HCT116 (cell line): ENCODE measurements around the gene PLSCR4. TPM values are rescaled to one million over a fixed set of nuclear protein-coding genes. Genes with fewer than 3 reads are reported as not detected.

Experiments
- ATAC-seq: fragments of 200-7000 bp; cut with Tn5 transposase; 2 replicates; pipeline ENCODE4 v1.9.1; 2020; ENCODE audit warnings: mild to moderate bottlenecking, moderate library complexity
- BruUV-seq: library from RNA; stranded (reverse); fragments of 400-500 nt; replicated peaks from 2 replicates; lab custom pipeline; 2021; lab: Mats Ljungman, UMichigan
- CTCF ChIA-PET: fragments of 300-600 bp; sonication (Branson Sonifier 250); formaldehyde crosslinking; loops from one replicate; lab custom pipeline; 2021; ENCODE audit warnings: antibody characterized with exemption; lab: Charles Lee
- POLR2A ChIA-PET: fragments of 300-600, 350-600 bp; sonication (Branson Sonifier 250); formaldehyde crosslinking; loops from one replicate; lab custom pipeline; 2021; ENCODE audit warnings: antibody characterized with exemption; lab: Charles Lee
- RAD21 ChIA-PET, 2 experiments: fragments of 300-600 bp; sonication (Branson Sonifier 250); formaldehyde crosslinking; loops; one replicate each; lab custom pipeline; 2023; ENCODE audit warnings: low total read pairs in 2 of 2; ENCODE audit not compliant: uncharacterized antibody in 2 of 2, unreplicated experiment in 2 of 2, low non-redundant PET in 1 of 2; lab: Charles Lee
- DNase-seq: peaks from one replicate; pipeline ENCODE4 v3.0.0-alpha.2; 2010; ENCODE audit warnings: low read depth, low spot score
- H2AFZ ChIP-seq: fragments of 200-600 bp; shearing (Covaris generic), sonication (generic); 2 replicates; pipeline ENCODE4 v1.6.1; 2017; ENCODE audit warnings: low read depth, mixed run types, mixed read lengths, antibody characterized with exemption, low read length; ENCODE audit not compliant: poor library complexity, severe bottlenecking
- H3K27ac ChIP-seq: 2 replicates; pipeline ENCODE4 v1.5.1; 2012; ENCODE audit warnings: low read depth, low read length
- H3K27me3 ChIP-seq: fragments of 200-600 bp; sonication (generic); 2 replicates; pipeline ENCODE4 v1.6.1; 2016; ENCODE audit warnings: mixed run types, low read length, mixed read lengths; ENCODE audit not compliant: insufficient read depth
- H3K36me3 ChIP-seq, 2 experiments: fragments of 200-500 bp in 1 of 2; fragments of 200-600 bp in 1 of 2; sonication (Bioruptor generic) in 1 of 2; sonication (generic) in 1 of 2; 2 replicates each; pipeline versions ENCODE4 v1.5.1 to v1.6.1; 2014 to 2016; ENCODE audit warnings: low read length in 2 of 2, inconsistent platforms in 1 of 2, mixed read lengths in 1 of 2, mixed run types in 1 of 2; ENCODE audit not compliant: insufficient read depth in 2 of 2, control insufficient read depth in 1 of 2
- H3K4me1 ChIP-seq, 2 experiments: fragments of 200-600 bp in 1 of 2; sonication (generic) in 1 of 2; 2 replicates each; pipeline versions ENCODE4 v1.5.1 to v1.6.1; 2012 to 2017; ENCODE audit warnings: low read length in 2 of 2, inconsistent platforms in 1 of 2, mild to moderate bottlenecking in 1 of 2, mixed read lengths in 1 of 2, mixed run types in 1 of 2, moderate library complexity in 1 of 2; ENCODE audit not compliant: insufficient read depth in 2 of 2, control insufficient read depth in 1 of 2
- H3K4me2 ChIP-seq: fragments of 200-600 bp; sonication (generic); 2 replicates; pipeline ENCODE4 v1.6.1; 2017; ENCODE audit warnings: mixed run types, low read length, mixed read lengths
- H3K4me3 ChIP-seq, 2 experiments: fragments of 200-600 bp in 1 of 2; sonication (generic) in 1 of 2; replicated peaks in 1 of 2; 2 replicates each; pipeline ENCODE4 v1.5.1; 2011 to 2016; ENCODE audit warnings: low read length in 2 of 2, control low read depth in 1 of 2, low read depth in 1 of 2, mild to moderate bottlenecking in 1 of 2, mixed read lengths in 1 of 2, mixed run types in 1 of 2
- H3K79me2 ChIP-seq: fragments of 200-600 bp; sonication (generic); 2 replicates; pipeline ENCODE4 v1.6.1; 2017; ENCODE audit warnings: mild to moderate bottlenecking, mixed run types, low read length, moderate library complexity, mixed read lengths; ENCODE audit not compliant: insufficient read depth
- H3K9ac ChIP-seq: fragments of 200-600 bp; sonication (generic); 2 replicates; pipeline ENCODE4 v1.6.1; 2016; ENCODE audit warnings: low read length, mixed read lengths
- H3K9me2 ChIP-seq: fragments of 200-600 bp; sonication (generic), shearing (Covaris generic); 2 replicates; pipeline ENCODE4 v1.6.1; 2017; ENCODE audit warnings: mixed run types, mild to moderate bottlenecking, moderate library complexity; ENCODE audit not compliant: insufficient read depth
- H3K9me3 ChIP-seq, 2 experiments: fragments of 200-500 bp in 1 of 2; fragments of 200-600 bp in 1 of 2; sonication (Bioruptor generic) in 1 of 2; sonication (generic) in 1 of 2; 2 replicates each; pipeline ENCODE4 v1.6.1; 2014 to 2017; ENCODE audit warnings: low read length in 2 of 2, mixed read lengths in 2 of 2, inconsistent platforms in 1 of 2, low read depth in 1 of 2, mild to moderate bottlenecking in 1 of 2, mixed run types in 1 of 2, moderate library complexity in 1 of 2; ENCODE audit not compliant: control insufficient read depth in 1 of 2, insufficient read depth in 1 of 2
- H4K20me1 ChIP-seq: fragments of 200-600 bp; sonication (generic), shearing (Covaris generic); 2 replicates; pipeline ENCODE4 v1.6.1; 2017; ENCODE audit warnings: mixed run types, mild to moderate bottlenecking, moderate library complexity; ENCODE audit not compliant: insufficient read depth
- CBX3 ChIP-seq: IDR thresholded peaks from 2 replicates; pipeline ENCODE4 v1.6.1; 2012; ENCODE audit warnings: low read depth
- CEBPB ChIP-seq: IDR thresholded peaks from 2 replicates; pipeline ENCODE4 v1.6.1; 2012; ENCODE audit warnings: low read depth
- EZH2 ChIP-seq: fragments of 200-600 bp; sonication (generic); IDR thresholded peaks from 2 replicates; pipeline ENCODE4 v1.6.1; 2017; ENCODE audit warnings: antibody characterized with exemption, mixed run types
- EZH2phosphoT487 ChIP-seq: fragments of 200-600 bp; IDR thresholded peaks from 2 replicates; pipeline ENCODE4 v1.6.1; 2018; ENCODE audit warnings: antibody characterized with exemption, borderline replicate concordance
- FOSL1 ChIP-seq: IDR thresholded peaks from 2 replicates; pipeline ENCODE4 v1.6.1; 2012; ENCODE audit warnings: low read depth
- JUND ChIP-seq: IDR thresholded peaks from 2 replicates; pipeline ENCODE4 v1.6.1; 2012
- RAD21 ChIP-seq: IDR thresholded peaks from 2 replicates; pipeline ENCODE4 v1.6.1; 2012; ENCODE audit warnings: low read depth, mild to moderate bottlenecking
- SRF ChIP-seq: IDR thresholded peaks from 2 replicates; pipeline ENCODE4 v1.6.1; 2012; ENCODE audit warnings: low read depth
- TCF7L2 ChIP-seq: IDR thresholded peaks from 2 replicates; pipeline ENCODE4 v1.7.0; 2011; ENCODE audit warnings: borderline replicate concordance, inconsistent platforms; ENCODE audit not compliant: insufficient read depth, insufficient read length; ENCODE audit errors: extremely low read depth
- ZBTB33 ChIP-seq: IDR thresholded peaks from 2 replicates; pipeline ENCODE4 v1.6.1; 2011; ENCODE audit warnings: mild to moderate bottlenecking, low read length, moderate library complexity; ENCODE audit not compliant: insufficient replicate concordance; ENCODE audit errors: extremely low read depth
- ZNF274 ChIP-seq: fragments of 200-500 bp; sonication (Bioruptor generic); IDR thresholded peaks from 2 replicates; pipeline ENCODE4 v1.6.1; 2014; ENCODE audit warnings: mild to moderate bottlenecking, low read depth, low read length, inconsistent platforms
- intact Hi-C: fragments of 100-400 bp; cut with micrococcal nuclease; formaldehyde crosslinking; loops from 2 replicates; pipeline ENCODE4 v1.10.0; 2022
- total RNA-seq: library from RNA; stranded (reverse); gene quantifications from one replicate; pipeline ENCODE4 v1.2.1, GENCODE V29; 2021; ENCODE audit not compliant: unreplicated experiment
- TF ChIP-seq, protein P1 (sequence below): IDR thresholded peaks from 2 replicates; pipeline ENCODE4 v1.6.1; 2012
- TF ChIP-seq, protein P2 (sequence below): IDR thresholded peaks from 2 replicates; pipeline ENCODE4 v1.6.1; 2012; ENCODE audit warnings: low read depth

PLSCR4 gene
- total RNA-seq, 1 experiment from 2014 or later = 4.1 TPM

DNA sequence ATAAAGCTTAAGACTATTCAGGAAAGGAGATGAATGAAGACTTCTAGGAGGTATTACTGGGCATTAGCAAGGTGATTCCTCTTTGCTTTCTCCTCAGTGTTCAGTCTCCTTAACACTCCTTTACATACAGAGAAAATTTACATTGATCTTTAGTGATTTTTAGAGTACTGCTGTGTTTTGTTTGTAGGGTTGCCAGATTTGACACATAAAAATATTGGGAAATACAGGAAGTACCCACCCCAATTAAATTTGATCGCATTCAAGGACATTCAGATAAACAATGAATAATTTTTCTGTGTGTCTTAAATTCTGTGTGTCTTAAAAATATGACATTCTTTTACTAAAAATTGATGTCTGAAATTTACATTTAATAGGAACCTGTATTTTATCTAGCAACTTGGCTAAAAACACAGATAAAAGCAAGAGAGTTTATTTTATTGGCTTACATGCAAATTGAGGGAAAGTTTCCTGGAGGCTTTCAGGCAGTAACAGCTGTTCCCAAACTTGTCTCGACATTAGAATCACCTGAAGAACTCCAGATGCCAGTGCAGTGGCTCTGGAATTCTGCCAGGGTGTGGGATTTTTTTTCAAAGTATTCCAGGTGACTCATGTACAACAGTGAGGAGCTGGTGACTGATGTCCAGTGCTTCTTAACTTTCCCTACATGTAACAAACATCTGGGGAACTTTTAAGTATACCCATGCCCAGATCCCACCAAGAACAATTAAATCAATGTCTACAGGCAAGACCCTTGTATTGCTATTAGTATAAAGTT is 66.5 kb downstream of the PLSCR4 start:
- Histone ChIP-seq H4K20me1 (no peaks in the 10 kb centered on the region), H2AFZ (no peak overlapping the region), H3K27me3 (no peaks in the 10 kb centered on the region), H3K4me3 (no peak overlapping the region), H3K9ac (no peak overlapping the region), H3K9me3 (no peaks in the 10 kb centered on the region), H3K4me1 (peaks cover 0 to 10% of the 10 kb centered on the region in 2 experiments; a peak in 2 of 4 replicates), H3K9me2 (no peaks in the 10 kb centered on the region), H3K79me2 (no peaks in the 10 kb centered on the region), H3K4me2 (peak overlapping the region; percentile 30; the same call in 1 of the 2 replicates), H3K27ac (no peak overlapping the region), H3K36me3 (no peaks in the 10 kb centered on the region)
- BruUV-seq = no TSS peak
- RAD21 ChIA-PET = interaction anchor here in 1 of 2 experiments (1.3 kb wide), 1 partner anchor 119 kb away, joined by 5 read pairs; no protein-coding TSS in a partner anchor
- CTCF ChIA-PET = interaction anchor here (3.5 kb wide), 1 partner anchor 119 kb away, joined by 18 read pairs; no protein-coding TSS in a partner anchor
- TF ChIP-seq ZBTB33 = no peak
- TF ChIP-seq CEBPB = no peak
- TF ChIP-seq, protein P1, sequence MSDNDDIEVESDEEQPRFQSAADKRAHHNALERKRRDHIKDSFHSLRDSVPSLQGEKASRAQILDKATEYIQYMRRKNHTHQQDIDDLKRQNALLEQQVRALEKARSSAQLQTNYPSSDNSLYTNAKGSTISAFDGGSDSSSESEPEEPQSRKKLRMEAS = no peak
- 0 out of 2 replicates have a peak, but pooled peaks have one; percentile 26 for TF ChIP-seq CBX3
- no peak for TF ChIP-seq EZH2
- 0 out of 2 replicates have a peak, but pooled peaks have one; percentile 26 for TF ChIP-seq SRF
- TF ChIP-seq EZH2phosphoT487 = no peak
- TF ChIP-seq, protein P2, sequence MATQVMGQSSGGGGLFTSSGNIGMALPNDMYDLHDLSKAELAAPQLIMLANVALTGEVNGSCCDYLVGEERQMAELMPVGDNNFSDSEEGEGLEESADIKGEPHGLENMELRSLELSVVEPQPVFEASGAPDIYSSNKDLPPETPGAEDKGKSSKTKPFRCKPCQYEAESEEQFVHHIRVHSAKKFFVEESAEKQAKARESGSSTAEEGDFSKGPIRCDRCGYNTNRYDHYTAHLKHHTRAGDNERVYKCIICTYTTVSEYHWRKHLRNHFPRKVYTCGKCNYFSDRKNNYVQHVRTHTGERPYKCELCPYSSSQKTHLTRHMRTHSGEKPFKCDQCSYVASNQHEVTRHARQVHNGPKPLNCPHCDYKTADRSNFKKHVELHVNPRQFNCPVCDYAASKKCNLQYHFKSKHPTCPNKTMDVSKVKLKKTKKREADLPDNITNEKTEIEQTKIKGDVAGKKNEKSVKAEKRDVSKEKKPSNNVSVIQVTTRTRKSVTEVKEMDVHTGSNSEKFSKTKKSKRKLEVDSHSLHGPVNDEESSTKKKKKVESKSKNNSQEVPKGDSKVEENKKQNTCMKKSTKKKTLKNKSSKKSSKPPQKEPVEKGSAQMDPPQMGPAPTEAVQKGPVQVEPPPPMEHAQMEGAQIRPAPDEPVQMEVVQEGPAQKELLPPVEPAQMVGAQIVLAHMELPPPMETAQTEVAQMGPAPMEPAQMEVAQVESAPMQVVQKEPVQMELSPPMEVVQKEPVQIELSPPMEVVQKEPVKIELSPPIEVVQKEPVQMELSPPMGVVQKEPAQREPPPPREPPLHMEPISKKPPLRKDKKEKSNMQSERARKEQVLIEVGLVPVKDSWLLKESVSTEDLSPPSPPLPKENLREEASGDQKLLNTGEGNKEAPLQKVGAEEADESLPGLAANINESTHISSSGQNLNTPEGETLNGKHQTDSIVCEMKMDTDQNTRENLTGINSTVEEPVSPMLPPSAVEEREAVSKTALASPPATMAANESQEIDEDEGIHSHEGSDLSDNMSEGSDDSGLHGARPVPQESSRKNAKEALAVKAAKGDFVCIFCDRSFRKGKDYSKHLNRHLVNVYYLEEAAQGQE = no peak
- no peak for TF ChIP-seq TCF7L2
- TF ChIP-seq FOSL1 = peak; percentile 48; the same call in 1 of the 2 replicates
- TF ChIP-seq ZNF274 = no peak
- TF ChIP-seq RAD21 = no peak
- TF ChIP-seq JUND = no peak; the same call in 1 of the 2 replicates
- DNase-seq (peak; percentile 45), ATAC-seq (peak; percentile 54; the same call in 1 of the 2 replicates)
- POLR2A ChIA-PET = interaction anchor here (0.8 kb wide), 1 partner anchor 119 kb away, joined by 3 read pairs; no protein-coding TSS in a partner anchor
- intact Hi-C loops = no loop called here
